Right atrium auricular region (tissue), 2 donors: ENCODE data around the gene MAP2K2. TPM values are rescaled to one million over a fixed set of nuclear protein-coding genes. Genes with fewer than 3 reads are reported as not detected.
"Not testable (repeated sequence)": the region's sequence is repeated elsewhere in the genome, so short reads cannot be mapped to it uniquely, and the experiment has no call there.

Source experiments
- DNase-seq: peaks from one replicate; pipeline ENCODE4 v3.0.0-alpha.2; 2019; ENCODE audit warnings: low spot score
- H3K27ac ChIP-seq, 2 donors: fragments of 200-600 bp; sonication (generic); 1 replicate in 1 of 2; 2 replicates in 1 of 2; pipeline ENCODE4 v1.5.1; 2016 to 2019
- H3K27me3 ChIP-seq, 2 donors: fragments of 200-600 bp; sonication (generic); one replicate each; pipeline versions ENCODE4 v1.5.1 to v1.6.0; 2017 to 2019
- H3K36me3 ChIP-seq: fragments of 200-600 bp; sonication (generic); one replicate; pipeline ENCODE4 v1.5.1; 2016
- H3K4me1 ChIP-seq, 2 donors: fragments of 200-600 bp; sonication (generic); one replicate each; pipeline versions ENCODE4 v1.5.1 to v1.6.0; 2017 to 2019
- H3K4me3 ChIP-seq, 2 donors: fragments of 200-600 bp; sonication (generic); 1 replicate in 1 of 2; 2 replicates in 1 of 2; pipeline ENCODE4 v1.5.1; 2017 to 2019; ENCODE audit warnings: mild to moderate bottlenecking in 1 of 2, moderate library complexity in 1 of 2
- H3K9me3 ChIP-seq, 2 donors: fragments of 200-600 bp; sonication (generic); one replicate each; pipeline ENCODE4 v1.5.1; 2019
- CTCF ChIP-seq, 2 donors: fragments of 200-600 bp; sonication (generic); IDR thresholded peaks; one replicate each; pipeline ENCODE4 v1.5.1; 2019; ENCODE audit warnings: antibody characterized with exemption in 2 of 2
- total RNA-seq, 2 donors: library from RNA; depleted of rRNA; stranded (reverse); fragments of >200 nt; gene quantifications; one replicate each; pipeline ENCODE4 v1.1.0, GENCODE V29; 2016

Gene MAP2K2
- total RNA-seq, 2 donors from 2014 or later: 82.2 to 97.4 TPM

GRCh38 chr19:4134351-4134750 is 10.4 kb upstream of the MAP2K2 start:
- H3K27ac ChIP-seq: no peak overlapping the region
- no peaks in the 10 kb centered on the region for H3K4me1 ChIP-seq
- TF ChIP-seq CTCF (IDR thresholded peaks at IDR 0.05): no peak

GRCh38 chr19:4130744-4131438 is 7.0 kb upstream of the MAP2K2 start:
- Histone ChIP-seq H3K27me3 (no peaks in the 10 kb centered on the region), H3K36me3 (no peaks in the 10 kb centered on the region), H3K4me3 (no peak overlapping the region), H3K4me1 (no peaks in the 10 kb centered on the region), H3K27ac (no peak overlapping the region), H3K9me3 (no peaks in the 10 kb centered on the region)
- DNase-seq: no peak
- TF ChIP-seq CTCF (IDR thresholded peaks at IDR 0.05): no peak

More at GRCh38 chr19:4134351-4134750, 10.4 kb upstream of the MAP2K2 start:
- no peak for DNase-seq
- H3K36me3 ChIP-seq: no peaks in the 10 kb centered on the region
- H3K9me3 ChIP-seq: no peaks in the 10 kb centered on the region
- no peak overlapping the region for H3K4me3 ChIP-seq
- no peaks in the 10 kb centered on the region for H3K27me3 ChIP-seq

- not testable (repeated sequence) for H3K27ac ChIP-seq, H3K9me3 ChIP-seq, H3K4me3 ChIP-seq, DNase-seq, H3K4me1 ChIP-seq, H3K36me3 ChIP-seq, H3K27me3 ChIP-seq
Observed at GRCh38 chr19:4129050-4129449, 5.1 kb upstream of the MAP2K2 start.

- not testable (repeated sequence) for H3K27ac ChIP-seq, H3K27me3 ChIP-seq, DNase-seq, H3K36me3 ChIP-seq, H3K4me3 ChIP-seq, H3K9me3 ChIP-seq
- H3K4me1 ChIP-seq: peaks cover 0 to 18% of the 10 kb centered on the region in 2 donors
Observed at GRCh38 chr19:4127322-4127721, 3.4 kb upstream of the MAP2K2 start.

- DNase-seq: no peak
- no peaks in the 10 kb centered on the region for H3K36me3 ChIP-seq
- H3K4me3 ChIP-seq: peak overlapping the region in 1 of 2 donors; percentile 89
- no peaks in the 10 kb centered on the region for H3K9me3 ChIP-seq
- H3K27ac ChIP-seq: peak overlapping the region; percentile 66 to 72
- H3K4me1 ChIP-seq: peaks cover 0 to 33% of the 10 kb centered on the region in 2 donors
- no peak for TF ChIP-seq CTCF (IDR thresholded peaks at IDR 0.05)
- no peaks in the 10 kb centered on the region for H3K27me3 ChIP-seq
Observed at GRCh38 chr19:4124638-4125037, 716 bp upstream of the MAP2K2 start.

GRCh38 chr19:4122480-4122879 is 1.4 kb downstream of the MAP2K2 start:
- peaks cover 0 to 33% of the 10 kb centered on the region in 2 donors for H3K4me1 ChIP-seq
- H3K27ac ChIP-seq: peak overlapping the region; percentile 66 to 72
- no peak for DNase-seq
- no peaks in the 10 kb centered on the region for H3K9me3 ChIP-seq
- H3K36me3 ChIP-seq: no peaks in the 10 kb centered on the region
- no peaks in the 10 kb centered on the region for H3K27me3 ChIP-seq
- H3K4me3 ChIP-seq: peak overlapping the region in 1 of 2 donors; percentile 89
- no peak for TF ChIP-seq CTCF (IDR thresholded peaks at IDR 0.05)

- no peak for DNase-seq
- Histone ChIP-seq H3K4me3 (no peak overlapping the region), H3K4me1 (peaks cover 0 to 33% of the 10 kb centered on the region in 2 donors), H3K27ac (no peak overlapping the region), H3K9me3 (no peaks in the 10 kb centered on the region), H3K27me3 (no peaks in the 10 kb centered on the region), H3K36me3 (peaks cover 3% of the 10 kb centered on the region)
- TF ChIP-seq CTCF (IDR thresholded peaks at IDR 0.05): no peak
Observed at GRCh38 chr19:4121815-4122214, 2.1 kb downstream of the MAP2K2 start.
